Esophagus (tissue), 2 donors: Measurements from ENCODE around the gene TMPRSS6. TPM values are rescaled to one million over a fixed set of nuclear protein-coding genes. Genes with fewer than 3 reads are reported as not detected.

Source experiments
- H3K27ac ChIP-seq, 2 donors: one replicate each; pipeline ENCODE4 v1.5.1; 2013; ENCODE audit warnings: low read depth in 2 of 2, mild to moderate bottlenecking in 2 of 2, inconsistent platforms in 1 of 2, low read length in 1 of 2, moderate library complexity in 1 of 2
- H3K27me3 ChIP-seq, 2 donors: one replicate each; pipeline ENCODE4 v1.6.1; 2013; ENCODE audit warnings: low read length in 2 of 2, control low read depth in 1 of 2, mild to moderate bottlenecking in 1 of 2; ENCODE audit not compliant: insufficient read depth in 2 of 2, control insufficient read depth in 1 of 2
- H3K36me3 ChIP-seq, 2 donors: one replicate each; pipeline ENCODE4 v1.6.1; 2013; ENCODE audit warnings: low read length in 1 of 2; ENCODE audit not compliant: control insufficient read depth in 2 of 2, insufficient read depth in 2 of 2
- H3K4me1 ChIP-seq, 2 donors: one replicate each; pipeline ENCODE4 v1.6.1; 2013; ENCODE audit warnings: low read length in 1 of 2; ENCODE audit not compliant: control insufficient read depth in 2 of 2, insufficient read depth in 2 of 2
- H3K4me3 ChIP-seq, 2 donors: one replicate each; pipeline ENCODE4 v1.5.1; 2013; ENCODE audit warnings: low read length in 2 of 2, mild to moderate bottlenecking in 2 of 2, low read depth in 1 of 2, moderate library complexity in 1 of 2
- H3K9me3 ChIP-seq, 2 donors: one replicate each; pipeline ENCODE4 v1.6.1; 2013; ENCODE audit warnings: mild to moderate bottlenecking in 2 of 2, low read depth in 1 of 2, low read length in 1 of 2, moderate library complexity in 1 of 2; ENCODE audit not compliant: control insufficient read depth in 2 of 2, insufficient read depth in 1 of 2
- WGBS, 2 donors: extraction: QIAGEN DNeasy Blood & Tissue Kit; methylation state at CpG; one replicate each; pipeline ENCODE4 v1.1.7; 2013; 5-methylcytosine and 5-hydroxymethylcytosine counted together
- polyA plus RNA-seq, 2 donors: library from polyadenylated mRNA; stranded (reverse); fragments of 200-250 nt; gene quantifications; one replicate each; pipeline ENCODE4 v1.2.3, GENCODE V29; 2013
- donor health status: healthy with polysubstance abuse.
- donor health status: Bipolar disorder and iron deficiency.

TMPRSS6 gene
- polyA plus RNA-seq, 2 donors = 0.04 to 0.05 TPM

GRCh38 chr22:37027556-37027955 is 82.0 kb downstream of the TMPRSS6 start:
- WGBS, 2 donors = 86 to 90% methylated on average over 7 of the region's 7 CpGs
- H3K27me3 ChIP-seq = no peaks in the 10 kb centered on the region
- no peaks in the 10 kb centered on the region for H3K9me3 ChIP-seq
- peaks cover 0 to 19% of the 10 kb centered on the region in 2 donors for H3K4me1 ChIP-seq
- peaks cover 0 to 41% of the 10 kb centered on the region in 2 donors for H3K36me3 ChIP-seq
- H3K4me3 ChIP-seq = no peak overlapping the region
- H3K27ac ChIP-seq = no peak overlapping the region

GRCh38 chr22:37026325-37026724 is 83.2 kb downstream of the TMPRSS6 start:
- no peaks in the 10 kb centered on the region for H3K27me3 ChIP-seq
- WGBS, 2 donors = 62 to 75% methylated on average over 5 of the region's 5 CpGs
- H3K4me3 ChIP-seq = no peak overlapping the region
- peaks cover 0 to 41% of the 10 kb centered on the region in 2 donors for H3K36me3 ChIP-seq
- H3K9me3 ChIP-seq = no peaks in the 10 kb centered on the region
- peaks cover 0 to 19% of the 10 kb centered on the region in 2 donors for H3K4me1 ChIP-seq
- no peak overlapping the region for H3K27ac ChIP-seq

GRCh38 chr22:37025500-37026070 is 83.9 kb downstream of the TMPRSS6 start:
- Histone ChIP-seq H3K4me1 (peaks cover 3 to 20% of the 10 kb centered on the region in 2 donors), H3K36me3 (peaks cover 0 to 38% of the 10 kb centered on the region in 2 donors), H3K4me3 (no peak overlapping the region), H3K27ac (no peak overlapping the region), H3K9me3 (no peaks in the 10 kb centered on the region), H3K27me3 (no peaks in the 10 kb centered on the region)
- 67 to 71% methylated on average over 10 of the region's 10 CpGs for WGBS, 2 donors

- H3K4me1 ChIP-seq = peaks cover 3 to 20% of the 10 kb centered on the region in 2 donors
Observed at GRCh38 chr22:37024339-37025157, 85.0 kb downstream of the TMPRSS6 start.

GRCh38 chr22:37023743-37024338 is 85.7 kb downstream of the TMPRSS6 start:
- peaks cover 0 to 26% of the 10 kb centered on the region in 2 donors for H3K36me3 ChIP-seq
- no peak overlapping the region for H3K4me3 ChIP-seq
- H3K4me1 ChIP-seq = peaks cover 3 to 20% of the 10 kb centered on the region in 2 donors

More at GRCh38 chr22:37024339-37025157, 85.0 kb downstream of the TMPRSS6 start:
- Histone ChIP-seq H3K36me3 (peaks cover 0 to 32% of the 10 kb centered on the region in 2 donors), H3K9me3 (no peaks in the 10 kb centered on the region), H3K4me3 (no peak overlapping the region), H3K27me3 (no peaks in the 10 kb centered on the region), H3K27ac (no peak overlapping the region)
- WGBS, 2 donors = 80 to 93% methylated on average over 57 to 71 of the region's 71 CpGs

DNA sequence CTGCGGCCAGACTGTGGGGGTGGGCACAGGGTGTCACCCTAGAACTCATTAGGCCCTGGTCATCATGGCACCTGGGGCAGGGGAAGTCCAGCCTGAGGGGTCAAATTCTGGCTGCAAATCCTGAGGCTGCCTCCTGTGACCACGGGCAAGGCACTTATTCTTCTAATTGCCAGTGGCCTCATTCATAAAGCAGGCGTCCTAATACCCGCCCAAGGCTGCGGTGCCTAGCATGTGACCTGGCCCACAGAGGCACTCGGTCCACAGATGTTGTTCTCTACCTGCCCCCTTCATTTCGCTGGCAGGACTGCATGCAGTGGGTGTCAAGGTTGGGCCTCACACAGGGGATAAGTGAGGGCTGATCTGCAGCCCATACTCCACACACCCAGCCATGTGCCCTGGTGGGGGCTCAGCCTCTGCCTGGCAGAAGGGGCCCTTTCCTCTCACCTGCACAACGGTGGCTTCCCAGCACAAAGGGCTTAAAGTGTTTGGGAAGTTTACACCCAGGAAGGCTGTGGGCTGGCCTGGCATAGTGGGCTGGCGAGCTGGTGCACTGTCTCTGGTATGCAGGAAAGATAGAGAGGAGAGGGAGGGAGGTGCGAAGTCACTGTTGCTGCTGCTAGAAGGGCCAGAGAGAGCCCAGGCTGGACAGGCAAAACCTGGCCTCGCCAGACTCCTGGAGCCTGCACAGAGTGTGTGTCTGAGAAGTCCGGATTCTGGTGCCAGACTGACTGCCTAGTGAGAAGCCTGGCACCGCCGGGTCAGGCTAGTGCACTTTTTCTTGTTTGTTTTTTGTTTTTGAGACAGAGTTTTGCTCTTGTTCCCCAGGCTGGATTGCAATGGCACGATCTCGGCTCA is 86.8 kb downstream of the TMPRSS6 start:
- Histone ChIP-seq H3K36me3 (peaks cover 0 to 33% of the 10 kb centered on the region in 2 donors), H3K27ac (no peak overlapping the region), H3K4me3 (no peak overlapping the region), H3K4me1 (peaks cover 3 to 27% of the 10 kb centered on the region in 2 donors), H3K9me3 (no peaks in the 10 kb centered on the region), H3K27me3 (no peaks in the 10 kb centered on the region)
- 74 to 81% methylated on average over 16 of the region's 16 CpGs for WGBS, 2 donors

More at GRCh38 chr22:37023743-37024338, 85.7 kb downstream of the TMPRSS6 start:
- no peaks in the 10 kb centered on the region for H3K27me3 ChIP-seq
- H3K9me3 ChIP-seq = no peaks in the 10 kb centered on the region
- 85 to 95% methylated on average over 34 of the region's 34 CpGs for WGBS, 2 donors
- H3K27ac ChIP-seq = no peak overlapping the region

DNA sequence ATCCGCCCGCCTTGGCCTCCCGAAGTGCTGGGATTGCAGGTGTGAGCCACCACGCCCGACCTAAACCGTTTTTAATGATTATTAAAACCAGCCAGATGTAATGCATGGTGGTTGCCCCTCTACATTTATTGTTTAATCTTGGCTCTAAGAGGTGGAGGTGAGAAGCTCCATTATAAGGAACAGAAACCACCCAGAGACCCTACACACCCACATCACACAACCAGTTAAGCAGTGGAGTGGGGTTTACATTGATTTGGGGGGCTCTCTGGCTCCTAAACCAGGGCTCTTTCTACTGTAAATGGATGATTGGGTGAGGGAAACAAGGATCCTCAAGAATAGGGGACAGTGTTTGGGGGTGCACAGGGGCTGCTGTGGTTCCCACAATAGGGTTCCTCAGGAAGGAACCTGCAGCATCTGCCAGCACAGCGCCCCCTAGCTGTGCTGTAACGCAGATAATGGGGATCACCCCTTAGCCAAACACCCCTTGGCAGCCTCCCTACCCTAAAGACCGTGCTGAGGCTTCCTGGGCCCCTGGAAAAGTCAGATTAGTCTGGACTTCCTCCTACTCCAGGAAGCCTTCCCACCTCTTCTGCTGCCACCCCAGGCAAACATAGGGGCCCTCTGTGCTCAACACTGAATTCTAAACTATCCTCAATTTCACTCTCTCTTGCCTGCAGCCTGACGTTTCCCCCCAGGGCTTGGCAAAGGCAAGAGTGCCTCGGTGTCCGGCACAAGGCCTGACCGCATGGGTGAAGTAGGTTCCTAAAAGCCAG is 87.6 kb downstream of the TMPRSS6 start:
- Histone ChIP-seq H3K4me3 (no peak overlapping the region), H3K27ac (no peak overlapping the region), H3K9me3 (no peaks in the 10 kb centered on the region), H3K36me3 (peaks cover 0 to 33% of the 10 kb centered on the region in 2 donors), H3K27me3 (no peaks in the 10 kb centered on the region), H3K4me1 (peaks cover 7 to 32% of the 10 kb centered on the region in 2 donors)
- 54 to 64% methylated on average over 13 of the region's 13 CpGs for WGBS, 2 donors

- no peaks in the 10 kb centered on the region for H3K9me3 ChIP-seq
- no peak overlapping the region for H3K27ac ChIP-seq
- peaks cover 0 to 28% of the 10 kb centered on the region in 2 donors for H3K36me3 ChIP-seq
- 88 to 90% methylated on average over 5 of the region's 5 CpGs for WGBS, 2 donors
- peaks cover 7 to 32% of the 10 kb centered on the region in 2 donors for H3K4me1 ChIP-seq
- no peaks in the 10 kb centered on the region for H3K27me3 ChIP-seq
- no peak overlapping the region for H3K4me3 ChIP-seq
Observed at GRCh38 chr22:37021041-37021440, 88.5 kb downstream of the TMPRSS6 start.
